Mucosa of descending colon (tissue), 3 donors: ENCODE data around the gene ATRX. TPM values are rescaled to one million over a fixed set of nuclear protein-coding genes. Genes with fewer than 3 reads are reported as not detected.
"Not testable (repeated sequence)": the region's sequence is repeated elsewhere in the genome, so short reads cannot be mapped to it uniquely, and the experiment has no call there.

Experiments used
- ATAC-seq: fragments of 200-7000 bp; cut with Tn5 transposase; one replicate; pipeline ENCODE4 v1.9.1; 2020; ENCODE audit warnings: mild to moderate bottlenecking, moderate library complexity
- DNase-seq, 3 donors: peaks; one replicate each; pipeline ENCODE4 v3.0.0-alpha.2; 2020
- H3K36me3 ChIP-seq: fragments of 200-600 bp; one replicate; pipeline ENCODE4 v1.8.0; 2021; ENCODE audit warnings: low read depth, mild to moderate bottlenecking
- H3K4me1 ChIP-seq: fragments of 200-600 bp; one replicate; pipeline ENCODE4 v1.8.0; 2021; ENCODE audit warnings: low read depth, mild to moderate bottlenecking
- H3K4me3 ChIP-seq: fragments of 200-600 bp; one replicate; pipeline ENCODE4 v1.8.0; 2021; ENCODE audit warnings: mild to moderate bottlenecking
- H3K9me3 ChIP-seq: fragments of 200-600 bp; one replicate; pipeline ENCODE4 v1.8.0; 2021; ENCODE audit warnings: mild to moderate bottlenecking
- CTCF ChIP-seq: fragments of 200-600 bp; IDR thresholded peaks from one replicate; pipeline ENCODE4 v1.8.0; 2022; ENCODE audit warnings: antibody characterized with exemption, mild to moderate bottlenecking
- intact Hi-C, 2 donors: fragments of 100-400 bp; cut with DNase I in 1 of 2; cut with micrococcal nuclease in 1 of 2; formaldehyde crosslinking; loops; one replicate each; pipeline versions ENCODE4 v1.11.0 to v1.11.1; 2022; cut with DNase I, micrococcal nuclease
- total RNA-seq, 3 donors: library from RNA; stranded (reverse); fragmentation: NEBNext Ultra II Directional in 2 of 3; extraction: Animal tissue kit (Norgen Biotek cat#: 25700) in 2 of 3; gene quantifications; one replicate each; pipeline versions ENCODE4 v1.2.1 to v1.2.4, GENCODE V29; 2021 to 2023
- donor health status: DM: no; HTN: no; CAD: no; lungs with moderate emphysema.
- donor health status: DM: no; HTN: no; CAD: no.
- donor health status: DM: no; HTN: yes; CAD: no.

The ATRX gene
- total RNA-seq, 3 donors from 2014 or later, result 47.9 to 108 (median 64.1) TPM

GRCh38 chrX:77743720-77744119, 42.3 kb downstream of the ATRX start:
- Histone ChIP-seq H3K4me1 (no peaks in the 10 kb centered on the region), H3K36me3 (no peaks in the 10 kb centered on the region), H3K4me3 (no peak overlapping the region), H3K9me3 (no peaks in the 10 kb centered on the region)
- DNase-seq, result no peak
- TF ChIP-seq CTCF, result no peak
- no peak for ATAC-seq
- intact Hi-C loops, result no loop called here

GRCh38 chrX:77742788-77743476, 43.1 kb downstream of the ATRX start:
- TF ChIP-seq CTCF, result no peak

GRCh38 chrX:77740376-77740905, 45.6 kb downstream of the ATRX start:
- intact Hi-C loops, result no loop called here
- ATAC-seq, result no peak

More at GRCh38 chrX:77742788-77743476, 43.1 kb downstream of the ATRX start:
- H3K36me3 ChIP-seq, result no peaks in the 10 kb centered on the region
- ATAC-seq (no peak), DNase-seq (no peak)
- no peak overlapping the region for H3K4me3 ChIP-seq
- H3K9me3 ChIP-seq, result no peaks in the 10 kb centered on the region
- intact Hi-C loops, result no loop called here
- no peaks in the 10 kb centered on the region for H3K4me1 ChIP-seq

GRCh38 chrX:77733342-77733741, 52.7 kb downstream of the ATRX start:
- Histone ChIP-seq H3K9me3 (no peaks in the 10 kb centered on the region), H3K4me1 (no peaks in the 10 kb centered on the region), H3K4me3 (no peak overlapping the region), H3K36me3 (no peaks in the 10 kb centered on the region)
- DNase-seq, result no peak
- intact Hi-C loops, result no loop called here
- no peak for ATAC-seq
- TF ChIP-seq CTCF, result no peak

More at GRCh38 chrX:77740376-77740905, 45.6 kb downstream of the ATRX start:
- H3K36me3 ChIP-seq, result no peaks in the 10 kb centered on the region
- no peak for DNase-seq
- no peak overlapping the region for H3K4me3 ChIP-seq
- TF ChIP-seq CTCF, result no peak
- H3K9me3 ChIP-seq, result no peaks in the 10 kb centered on the region
- H3K4me1 ChIP-seq, result no peaks in the 10 kb centered on the region

GRCh38 chrX:77731821-77732419, 54.1 kb downstream of the ATRX start:
- no peaks in the 10 kb centered on the region for H3K4me1 ChIP-seq
- no peak for TF ChIP-seq CTCF
- ATAC-seq (no peak), DNase-seq (no peak)
- intact Hi-C loops, result no loop called here
- no peaks in the 10 kb centered on the region for H3K36me3 ChIP-seq
- H3K4me3 ChIP-seq, result no peak overlapping the region
- H3K9me3 ChIP-seq, result no peaks in the 10 kb centered on the region

- H3K4me3 ChIP-seq, H3K36me3 ChIP-seq, H3K9me3 ChIP-seq, ATAC-seq, intact Hi-C loops, H3K4me1 ChIP-seq, DNase-seq: not testable (repeated sequence)
Measured at GRCh38 chrX:77726095-77726494, 59.9 kb downstream of the ATRX start.
